Progenitor cell of endocrine pancreas (in vitro differentiated cells): ENCODE data around the gene C8A. TPM values are rescaled to one million over a fixed set of nuclear protein-coding genes. Genes with fewer than 3 reads are reported as not detected.

Source experiments
- DNase-seq: peaks from one replicate; pipeline ENCODE4 v3.0.0; 2021; ENCODE audit warnings: low spot score; ENCODE audit not compliant: unreplicated experiment
- H3K27ac Mint-ChIP-seq: 2 replicates; pipeline ENCODE4 v1.8.0; 2021; ENCODE audit warnings: mild to moderate bottlenecking, moderate library complexity, mixed read lengths
- H3K27me3 Mint-ChIP-seq: 2 replicates; pipeline ENCODE4 v1.8.0; 2021; ENCODE audit warnings: mixed read lengths
- H3K36me3 Mint-ChIP-seq: 2 replicates; pipeline ENCODE4 v1.8.0; 2022; ENCODE audit warnings: mixed read lengths; ENCODE audit not compliant: insufficient read depth
- H3K4me1 Mint-ChIP-seq: 2 replicates; pipeline ENCODE4 v1.8.0; 2021; ENCODE audit warnings: low read depth, mixed read lengths
- H3K4me3 Mint-ChIP-seq: 2 replicates; pipeline ENCODE4 v1.8.0; 2021; ENCODE audit warnings: low read depth, mild to moderate bottlenecking, moderate library complexity, mixed read lengths
- H3K9me3 Mint-ChIP-seq: 2 replicates; pipeline ENCODE4 v1.8.0; 2021; ENCODE audit warnings: low read depth, mixed read lengths
- CTCF ChIP-seq: fragments of 200-600 bp; sonication (generic); IDR thresholded peaks from one replicate; pipeline ENCODE4 v1.5.0; 2021; ENCODE audit warnings: antibody characterized with exemption, mild to moderate bottlenecking; ENCODE audit not compliant: unreplicated experiment
- total RNA-seq: library from RNA; stranded (reverse); gene quantifications from 2 replicates; pipeline ENCODE4 v1.2.1, GENCODE V29; 2021

Gene C8A
- total RNA-seq, 1 donor from 2014 or later: 0.77 TPM

- Mint-ChIP-seq H3K9me3 (no peaks in the 10 kb centered on the region), H3K4me1 (peaks cover 12% of the 10 kb centered on the region), H3K27ac (no peak overlapping the region), H3K36me3 (no peaks in the 10 kb centered on the region), H3K4me3 (no peak overlapping the region), H3K27me3 (peaks cover 3% of the 10 kb centered on the region)
- TF ChIP-seq CTCF: no peak
- DNase-seq: no peak
Observed at GRCh38 chr1:56954664-56955063, 100.1 kb downstream of the C8A start.

- no peak for DNase-seq
- H3K27ac Mint-ChIP-seq: peak overlapping the region; percentile 14
- H3K36me3 Mint-ChIP-seq: no peaks in the 10 kb centered on the region
- H3K4me3 Mint-ChIP-seq: no peak overlapping the region
- no peak for TF ChIP-seq CTCF
- no peaks in the 10 kb centered on the region for H3K9me3 Mint-ChIP-seq
- H3K27me3 Mint-ChIP-seq: no peaks in the 10 kb centered on the region
- peaks cover 12% of the 10 kb centered on the region for H3K4me1 Mint-ChIP-seq
Observed at GRCh38 chr1:56957931-56958330, 103.3 kb downstream of the C8A start.

GRCh38 chr1:56958526-56958925 is 103.9 kb downstream of the C8A start:
- Mint-ChIP-seq H3K27me3 (no peaks in the 10 kb centered on the region), H3K4me1 (peaks cover 12% of the 10 kb centered on the region), H3K9me3 (no peaks in the 10 kb centered on the region), H3K36me3 (no peaks in the 10 kb centered on the region), H3K4me3 (no peak overlapping the region), H3K27ac (no peak overlapping the region)
- TF ChIP-seq CTCF: no peak
- DNase-seq: no peak

- no peak overlapping the region for H3K27ac Mint-ChIP-seq
- H3K4me1 Mint-ChIP-seq: peaks cover 20% of the 10 kb centered on the region
- no peaks in the 10 kb centered on the region for H3K27me3 Mint-ChIP-seq
- no peak for TF ChIP-seq CTCF
- no peaks in the 10 kb centered on the region for H3K9me3 Mint-ChIP-seq
- H3K4me3 Mint-ChIP-seq: no peak overlapping the region
- no peaks in the 10 kb centered on the region for H3K36me3 Mint-ChIP-seq
- DNase-seq: no peak
Observed at GRCh38 chr1:56961426-56961825, 106.8 kb downstream of the C8A start.

- TF ChIP-seq CTCF: no peak
- no peak for DNase-seq
- Mint-ChIP-seq H3K9me3 (no peaks in the 10 kb centered on the region), H3K27ac (no peak overlapping the region), H3K36me3 (no peaks in the 10 kb centered on the region), H3K4me1 (peaks cover 17% of the 10 kb centered on the region), H3K27me3 (no peaks in the 10 kb centered on the region), H3K4me3 (no peak overlapping the region)
Observed at GRCh38 chr1:56963667-56964066, 109.1 kb downstream of the C8A start.
